GM23338 (cell line): ENCODE data around the gene SH3TC1.

Source experiments
- NANOG ChIP-seq: IDR thresholded peaks from 2 replicates; pipeline ENCODE4 v1.6.1; 2016; ENCODE audit warnings: antibody characterized with exemption, borderline replicate concordance
- TF ChIP-seq, protein P1 (sequence below), 2 experiments: fragments of 200-600 bp in 1 of 2; sonication (generic) in 1 of 2; conservative IDR thresholded peaks; 2 replicates each; pipeline versions ENCODE4 v1.5.1 to v1.6.1; 2016 to 2017; ENCODE audit warnings: antibody characterized with exemption in 2 of 2, low read depth in 2 of 2, mild to moderate bottlenecking in 2 of 2, moderate library complexity in 1 of 2

DNA sequence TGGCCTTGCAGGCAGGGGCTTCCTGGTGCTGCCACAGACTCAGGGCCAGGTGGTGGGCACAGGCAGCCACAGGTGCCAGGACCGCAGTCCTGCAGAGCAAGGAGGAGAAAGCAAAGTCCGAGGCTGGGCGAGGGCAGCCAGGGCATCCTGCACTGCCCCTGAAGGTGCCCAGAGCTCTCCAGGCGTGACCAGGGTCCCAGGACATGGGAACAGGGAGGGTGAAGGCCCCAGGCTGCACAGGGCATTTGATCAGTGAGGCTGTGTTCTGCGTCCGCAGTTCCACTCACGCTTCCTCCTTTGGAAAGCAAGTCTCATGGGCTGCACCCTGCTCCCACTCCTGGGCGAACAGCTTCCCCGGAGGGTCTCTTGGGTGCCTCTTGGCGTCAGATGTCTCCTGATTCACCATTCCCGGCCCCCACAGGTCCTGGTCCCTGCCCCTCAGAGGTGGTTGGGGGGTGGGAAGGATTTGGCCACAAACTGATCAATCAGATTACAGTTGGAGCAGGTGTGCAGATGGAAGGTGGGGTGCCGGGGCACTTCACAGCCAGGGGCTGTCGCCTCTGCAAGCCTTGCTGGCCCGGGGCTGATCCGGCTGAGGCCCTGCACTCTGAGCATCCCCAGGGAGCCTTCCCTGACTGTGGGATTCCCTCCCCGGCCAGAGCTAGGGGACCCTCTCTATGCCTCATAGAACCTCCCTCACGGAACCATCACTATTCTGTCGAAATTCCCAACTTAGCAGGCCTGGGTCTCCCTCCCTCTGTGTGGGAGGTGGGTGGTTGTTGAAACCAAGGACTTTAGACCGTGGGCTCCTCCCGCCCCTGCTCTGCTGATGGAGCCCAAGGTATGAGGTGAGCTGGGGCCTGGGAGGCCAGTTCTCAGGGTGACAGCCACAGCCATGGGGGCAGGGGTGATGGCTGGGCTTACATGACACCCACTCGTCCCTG is 3.3 kb downstream of the SH3TC1 start:
- no peak for TF ChIP-seq NANOG
- TF ChIP-seq, protein P1, sequence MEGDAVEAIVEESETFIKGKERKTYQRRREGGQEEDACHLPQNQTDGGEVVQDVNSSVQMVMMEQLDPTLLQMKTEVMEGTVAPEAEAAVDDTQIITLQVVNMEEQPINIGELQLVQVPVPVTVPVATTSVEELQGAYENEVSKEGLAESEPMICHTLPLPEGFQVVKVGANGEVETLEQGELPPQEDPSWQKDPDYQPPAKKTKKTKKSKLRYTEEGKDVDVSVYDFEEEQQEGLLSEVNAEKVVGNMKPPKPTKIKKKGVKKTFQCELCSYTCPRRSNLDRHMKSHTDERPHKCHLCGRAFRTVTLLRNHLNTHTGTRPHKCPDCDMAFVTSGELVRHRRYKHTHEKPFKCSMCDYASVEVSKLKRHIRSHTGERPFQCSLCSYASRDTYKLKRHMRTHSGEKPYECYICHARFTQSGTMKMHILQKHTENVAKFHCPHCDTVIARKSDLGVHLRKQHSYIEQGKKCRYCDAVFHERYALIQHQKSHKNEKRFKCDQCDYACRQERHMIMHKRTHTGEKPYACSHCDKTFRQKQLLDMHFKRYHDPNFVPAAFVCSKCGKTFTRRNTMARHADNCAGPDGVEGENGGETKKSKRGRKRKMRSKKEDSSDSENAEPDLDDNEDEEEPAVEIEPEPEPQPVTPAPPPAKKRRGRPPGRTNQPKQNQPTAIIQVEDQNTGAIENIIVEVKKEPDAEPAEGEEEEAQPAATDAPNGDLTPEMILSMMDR (conservative IDR thresholded peaks at IDR 0.05; ENCODE audit: low read depth in 2 of 2): no peak
